Thyroid gland (tissue), 4 donors: ENCODE data around the gene NVL.

Experiments used
- POLR2A ChIP-seq, 2 donors: fragments of 450-650 bp; IDR thresholded peaks; one replicate each; pipeline ENCODE4 v1.6.1; 2017; ENCODE audit warnings: antibody characterized with exemption in 2 of 2, mild to moderate bottlenecking in 2 of 2, moderate library complexity in 1 of 2
- TF ChIP-seq, protein P1 (sequence below), 6 experiments: fragments of 200-600 bp in 3 of 6; fragments of 450-650 bp in 3 of 6; sonication (generic) in 3 of 6; IDR thresholded peaks; one replicate each; pipeline ENCODE4 v1.5.1; 2016 to 2019; ENCODE audit warnings: antibody characterized with exemption in 6 of 6, mild to moderate bottlenecking in 2 of 6, inconsistent platforms in 1 of 6, moderate library complexity in 1 of 6

DNA sequence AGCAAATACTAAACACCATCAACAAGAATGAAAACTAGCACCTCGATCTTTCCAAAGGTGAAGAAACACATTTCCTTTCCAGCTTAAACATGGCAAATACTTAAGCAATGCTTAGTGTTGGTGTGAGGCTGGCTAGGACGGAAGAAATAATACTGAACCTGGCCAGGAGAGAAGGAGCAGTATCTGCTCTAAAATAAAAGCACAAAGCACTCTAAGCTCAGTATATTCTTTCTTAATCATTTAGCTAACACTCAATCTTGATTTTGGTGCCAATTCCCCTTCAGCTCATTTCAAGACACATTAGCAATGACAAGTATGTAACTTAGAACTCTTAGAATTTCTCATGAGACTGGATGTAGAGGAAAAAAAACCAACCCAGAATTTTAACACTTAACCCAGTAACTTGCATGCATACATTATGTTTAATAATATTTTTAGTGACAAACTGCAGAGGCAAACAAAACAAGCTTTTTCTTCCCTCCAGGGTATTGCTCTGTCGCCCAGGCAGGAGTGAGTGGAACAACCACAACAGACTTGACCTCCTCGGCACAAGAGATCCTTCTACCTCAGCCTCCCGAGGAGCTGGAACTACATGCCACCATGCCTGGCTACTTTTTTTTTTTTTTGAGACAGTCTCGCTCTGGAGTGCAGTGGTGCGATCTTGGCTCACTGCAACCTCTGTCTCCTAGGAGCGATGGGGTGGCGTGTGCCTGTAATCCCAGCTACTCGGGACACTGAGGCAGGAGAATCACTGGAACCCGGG is 92.7 kb downstream of the NVL start:
- TF ChIP-seq POLR2A (IDR thresholded peaks at IDR 0.05), result no peak
- TF ChIP-seq, protein P1, sequence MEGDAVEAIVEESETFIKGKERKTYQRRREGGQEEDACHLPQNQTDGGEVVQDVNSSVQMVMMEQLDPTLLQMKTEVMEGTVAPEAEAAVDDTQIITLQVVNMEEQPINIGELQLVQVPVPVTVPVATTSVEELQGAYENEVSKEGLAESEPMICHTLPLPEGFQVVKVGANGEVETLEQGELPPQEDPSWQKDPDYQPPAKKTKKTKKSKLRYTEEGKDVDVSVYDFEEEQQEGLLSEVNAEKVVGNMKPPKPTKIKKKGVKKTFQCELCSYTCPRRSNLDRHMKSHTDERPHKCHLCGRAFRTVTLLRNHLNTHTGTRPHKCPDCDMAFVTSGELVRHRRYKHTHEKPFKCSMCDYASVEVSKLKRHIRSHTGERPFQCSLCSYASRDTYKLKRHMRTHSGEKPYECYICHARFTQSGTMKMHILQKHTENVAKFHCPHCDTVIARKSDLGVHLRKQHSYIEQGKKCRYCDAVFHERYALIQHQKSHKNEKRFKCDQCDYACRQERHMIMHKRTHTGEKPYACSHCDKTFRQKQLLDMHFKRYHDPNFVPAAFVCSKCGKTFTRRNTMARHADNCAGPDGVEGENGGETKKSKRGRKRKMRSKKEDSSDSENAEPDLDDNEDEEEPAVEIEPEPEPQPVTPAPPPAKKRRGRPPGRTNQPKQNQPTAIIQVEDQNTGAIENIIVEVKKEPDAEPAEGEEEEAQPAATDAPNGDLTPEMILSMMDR (IDR thresholded peaks at IDR 0.05), result no peak
